ENCODE measurements around the gene ROR2.
"Not testable (repeated sequence)": the region's sequence is repeated elsewhere in the genome, so short reads cannot be mapped to it uniquely, and the experiment has no call there.

The ROR2 gene

DNA sequence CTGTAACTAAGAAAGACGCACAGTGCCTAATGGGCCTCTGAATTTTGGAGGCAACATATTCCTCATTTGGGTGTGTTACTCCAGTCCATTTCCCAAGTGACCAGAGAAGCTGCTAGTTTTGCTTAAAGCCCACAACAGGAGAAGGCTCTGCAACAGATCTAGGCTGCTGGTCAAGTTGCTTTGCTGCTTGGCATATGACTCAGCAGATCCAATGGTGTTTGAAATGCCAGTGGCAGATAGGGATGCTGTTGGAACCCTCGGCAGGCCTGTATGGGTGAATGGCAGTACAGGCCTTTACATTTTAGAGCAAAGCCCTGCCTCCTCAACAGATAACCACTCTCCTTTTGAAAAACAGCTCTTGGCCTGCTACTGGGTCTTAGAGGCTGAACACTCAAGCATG is 36.2 kb upstream of the ROR2 start:
- H2BK15ac ChIP-seq (replicated peaks; ENCODE audit: low read depth) = no peak overlapping the region
- H3K27me3 ChIP-seq (ENCODE audit: insufficient read depth, low read length, poor library complexity) = no peaks in the 10 kb centered on the region
- no peak overlapping the region for H4K8ac ChIP-seq (ENCODE audit: low read depth, low read length)
- H3K4me3 ChIP-seq (ENCODE audit: low read length) = no peak overlapping the region
- H2BK120ac ChIP-seq (ENCODE audit: low read depth, low read length) = no peak overlapping the region
- no peaks in the 10 kb centered on the region for H3K79me1 ChIP-seq (ENCODE audit: low read length)
- no peak for DNase-seq
- no peak overlapping the region for H3K23ac ChIP-seq (ENCODE audit: low read length)
- H3K56ac ChIP-seq (ENCODE audit: low read length) = no peak overlapping the region
- H3K9ac ChIP-seq (ENCODE audit: low read length) = no peak overlapping the region
- no peak overlapping the region for H2AK5ac ChIP-seq (ENCODE audit: low read length)
- H3K36me3 ChIP-seq (ENCODE audit: control insufficient read depth, insufficient read depth, low read length) = no peaks in the 10 kb centered on the region
- H3K27ac ChIP-seq (ENCODE audit: low read depth, low read length) = no peak overlapping the region
- WGBS (ENCODE audit: extremely low coverage, insufficient coverage, low lambda C conversion rate) = no CpG with 5 or more reads among the region's 2 CpGs
- no peak overlapping the region for H3K18ac ChIP-seq (ENCODE audit: low read length)
- no peak overlapping the region for H2BK5ac ChIP-seq (ENCODE audit: low read length)
- no peak overlapping the region for H3K4me2 ChIP-seq (ENCODE audit: low read length)
- no peak overlapping the region for H4K5ac ChIP-seq (ENCODE audit: low read length)
- no peak overlapping the region for H3K4ac ChIP-seq (ENCODE audit: low read depth, low read length)
- H3K79me2 ChIP-seq (ENCODE audit: control insufficient read depth, insufficient read depth, low read length) = no peaks in the 10 kb centered on the region
- H3K4me1 ChIP-seq (ENCODE audit: control insufficient read depth, low read depth, low read length) = no peaks in the 10 kb centered on the region

DNA sequence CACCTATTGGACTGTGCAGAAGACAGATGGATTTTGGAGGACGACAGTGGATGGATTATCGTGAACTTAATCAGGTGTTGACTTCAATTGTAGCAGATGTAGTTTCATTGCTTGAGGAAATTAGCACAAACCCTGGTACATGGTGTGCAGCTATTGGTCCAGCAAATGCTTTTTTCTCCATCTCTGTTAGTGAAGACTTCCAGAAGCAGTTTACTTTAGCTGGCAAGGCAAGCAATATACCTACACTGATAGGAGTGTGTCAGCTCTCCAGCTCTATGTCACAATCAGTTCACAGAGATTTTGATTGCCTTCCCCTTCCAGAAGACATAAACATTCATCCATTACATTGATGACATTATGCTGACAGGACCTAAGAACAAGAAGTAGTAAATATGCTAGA is 35.7 kb upstream of the ROR2 start:
- Histone ChIP-seq H2BK120ac (ENCODE audit: low read depth, low read length) (no peak overlapping the region), H3K4me1 (ENCODE audit: control insufficient read depth, low read depth, low read length) (no peaks in the 10 kb centered on the region), H3K4ac (ENCODE audit: low read depth, low read length) (no peak overlapping the region)

GRCh38 chr9:91978740-91979414 is 28.8 kb upstream of the ROR2 start:
- no peak overlapping the region for H4K8ac ChIP-seq (ENCODE audit: low read depth, low read length)
- DNase-seq = peak; percentile 84

More for the DNA sequence above, 35.7 kb upstream of the ROR2 start:
- no peak overlapping the region for H3K18ac ChIP-seq (ENCODE audit: low read length)
- no peaks in the 10 kb centered on the region for H3K27me3 ChIP-seq (ENCODE audit: insufficient read depth, low read length, poor library complexity)
- no peak overlapping the region for H2BK5ac ChIP-seq (ENCODE audit: low read length)
- H2BK15ac ChIP-seq (replicated peaks; ENCODE audit: low read depth) = no peak overlapping the region
- no peaks in the 10 kb centered on the region for H3K79me2 ChIP-seq (ENCODE audit: control insufficient read depth, insufficient read depth, low read length)
- H3K9ac ChIP-seq (ENCODE audit: low read length) = no peak overlapping the region
- no peak for DNase-seq
- H3K56ac ChIP-seq (ENCODE audit: low read length) = no peak overlapping the region
- no peak overlapping the region for H3K23ac ChIP-seq (ENCODE audit: low read length)
- H3K27ac ChIP-seq (ENCODE audit: low read depth, low read length) = no peak overlapping the region
- no peak overlapping the region for H4K5ac ChIP-seq (ENCODE audit: low read length)
- no peak overlapping the region for H3K4me2 ChIP-seq (ENCODE audit: low read length)
- no peak overlapping the region for H2AK5ac ChIP-seq (ENCODE audit: low read length)
- no peak overlapping the region for H3K4me3 ChIP-seq (ENCODE audit: low read length)
- no CpG with 5 or more reads among the region's 2 CpGs for WGBS (ENCODE audit: extremely low coverage, insufficient coverage, low lambda C conversion rate)
- H3K36me3 ChIP-seq (ENCODE audit: control insufficient read depth, insufficient read depth, low read length) = no peaks in the 10 kb centered on the region
- H4K8ac ChIP-seq (ENCODE audit: low read depth, low read length) = no peak overlapping the region
- H3K79me1 ChIP-seq (ENCODE audit: low read length) = no peaks in the 10 kb centered on the region

DNA sequence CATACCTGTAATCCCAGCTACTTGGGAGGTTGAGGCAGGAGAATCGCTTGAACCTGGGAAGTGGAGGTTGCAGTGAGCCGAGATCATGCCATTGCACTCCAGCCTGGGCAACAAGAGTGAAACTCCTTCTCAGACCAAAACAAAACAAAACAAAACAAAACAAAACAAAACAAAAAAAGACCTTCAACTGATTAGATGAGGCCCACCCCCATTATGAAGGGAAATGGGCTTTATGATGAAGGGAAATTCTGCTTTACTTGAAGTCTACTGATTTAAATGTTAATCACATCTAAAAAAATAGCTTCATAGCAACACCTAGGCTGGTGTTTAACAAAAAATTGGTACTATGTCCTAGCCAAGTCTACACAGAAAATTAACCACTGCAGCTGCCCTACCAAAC is 25.2 kb upstream of the ROR2 start:
- DNase-seq; H2BK5ac ChIP-seq (ENCODE audit: low read length); H3K36me3 ChIP-seq (ENCODE audit: control insufficient read depth, insufficient read depth, low read length); H3K79me2 ChIP-seq (ENCODE audit: control insufficient read depth, insufficient read depth, low read length); H4K5ac ChIP-seq (ENCODE audit: low read length); H3K18ac ChIP-seq (ENCODE audit: low read length); H2BK15ac ChIP-seq (replicated peaks; ENCODE audit: low read depth); H2AK5ac ChIP-seq (ENCODE audit: low read length); H3K4me3 ChIP-seq (ENCODE audit: low read length); H4K8ac ChIP-seq (ENCODE audit: low read depth, low read length); H3K4me2 ChIP-seq (ENCODE audit: low read length); H3K27ac ChIP-seq (ENCODE audit: low read depth, low read length); H3K56ac ChIP-seq (ENCODE audit: low read length); H3K4ac ChIP-seq (ENCODE audit: low read depth, low read length); H2BK120ac ChIP-seq (ENCODE audit: low read depth, low read length); H3K23ac ChIP-seq (ENCODE audit: low read length); H3K27me3 ChIP-seq (ENCODE audit: insufficient read depth, low read length, poor library complexity); H3K9ac ChIP-seq (ENCODE audit: low read length); H3K4me1 ChIP-seq (ENCODE audit: control insufficient read depth, low read depth, low read length); H3K79me1 ChIP-seq (ENCODE audit: low read length): not testable (repeated sequence)
- no CpG with 5 or more reads among the region's 2 CpGs for WGBS (ENCODE audit: extremely low coverage, insufficient coverage, low lambda C conversion rate)

More at GRCh38 chr9:91978740-91979414, 28.8 kb upstream of the ROR2 start:
- no peak overlapping the region for H3K4me2 ChIP-seq (ENCODE audit: low read length)
- no peaks in the 10 kb centered on the region for H3K79me2 ChIP-seq (ENCODE audit: control insufficient read depth, insufficient read depth, low read length)
- no peak overlapping the region for H3K4me3 ChIP-seq (ENCODE audit: low read length)
- no peaks in the 10 kb centered on the region for H3K36me3 ChIP-seq (ENCODE audit: control insufficient read depth, insufficient read depth, low read length)
- no peak overlapping the region for H3K4ac ChIP-seq (ENCODE audit: low read depth, low read length)
- no peak overlapping the region for H4K5ac ChIP-seq (ENCODE audit: low read length)
- WGBS (ENCODE audit: extremely low coverage, insufficient coverage, low lambda C conversion rate) = no CpG with 5 or more reads among the region's 6 CpGs
- H3K56ac ChIP-seq (ENCODE audit: low read length) = no peak overlapping the region
- no peak overlapping the region for H3K23ac ChIP-seq (ENCODE audit: low read length)
- no peak overlapping the region for H2AK5ac ChIP-seq (ENCODE audit: low read length)
- no peak overlapping the region for H3K9ac ChIP-seq (ENCODE audit: low read length)
- no peak overlapping the region for H3K18ac ChIP-seq (ENCODE audit: low read length)
- no peak overlapping the region for H2BK5ac ChIP-seq (ENCODE audit: low read length)
- no peak overlapping the region for H2BK15ac ChIP-seq (replicated peaks; ENCODE audit: low read depth)
- no peaks in the 10 kb centered on the region for H3K79me1 ChIP-seq (ENCODE audit: low read length)
- no peaks in the 10 kb centered on the region for H3K27me3 ChIP-seq (ENCODE audit: insufficient read depth, low read length, poor library complexity)
- no peaks in the 10 kb centered on the region for H3K4me1 ChIP-seq (ENCODE audit: control insufficient read depth, low read depth, low read length)
- no peak overlapping the region for H3K27ac ChIP-seq (ENCODE audit: low read depth, low read length)
- no peak overlapping the region for H2BK120ac ChIP-seq (ENCODE audit: low read depth, low read length)

- Histone ChIP-seq H4K5ac (ENCODE audit: low read length) (no peak overlapping the region), H3K27ac (ENCODE audit: low read depth, low read length) (no peak overlapping the region), H3K9ac (ENCODE audit: low read length) (no peak overlapping the region), H4K8ac (ENCODE audit: low read depth, low read length) (no peak overlapping the region), H3K18ac (ENCODE audit: low read length) (no peak overlapping the region), H3K27me3 (ENCODE audit: insufficient read depth, low read length, poor library complexity) (no peaks in the 10 kb centered on the region), H3K4me3 (ENCODE audit: low read length) (no peak overlapping the region), H2BK120ac (ENCODE audit: low read depth, low read length) (no peak overlapping the region), H3K79me2 (ENCODE audit: control insufficient read depth, insufficient read depth, low read length) (no peaks in the 10 kb centered on the region), H3K4ac (ENCODE audit: low read depth, low read length) (no peak overlapping the region), H2AK5ac (ENCODE audit: low read length) (no peak overlapping the region), H3K4me2 (ENCODE audit: low read length) (no peak overlapping the region), H3K36me3 (ENCODE audit: control insufficient read depth, insufficient read depth, low read length) (no peaks in the 10 kb centered on the region), H3K23ac (ENCODE audit: low read length) (no peak overlapping the region), H3K4me1 (ENCODE audit: control insufficient read depth, low read depth, low read length) (no peaks in the 10 kb centered on the region), H3K56ac (ENCODE audit: low read length) (no peak overlapping the region), H2BK15ac (replicated peaks; ENCODE audit: low read depth) (no peak overlapping the region), H3K79me1 (ENCODE audit: low read length) (no peaks in the 10 kb centered on the region), H2BK5ac (ENCODE audit: low read length) (no peak overlapping the region)
- WGBS (ENCODE audit: extremely low coverage, insufficient coverage, low lambda C conversion rate) = no CpG with 5 or more reads among the region's 2 CpGs
- no peak for DNase-seq
Measured at GRCh38 chr9:91972711-91973110, 22.7 kb upstream of the ROR2 start.

DNA sequence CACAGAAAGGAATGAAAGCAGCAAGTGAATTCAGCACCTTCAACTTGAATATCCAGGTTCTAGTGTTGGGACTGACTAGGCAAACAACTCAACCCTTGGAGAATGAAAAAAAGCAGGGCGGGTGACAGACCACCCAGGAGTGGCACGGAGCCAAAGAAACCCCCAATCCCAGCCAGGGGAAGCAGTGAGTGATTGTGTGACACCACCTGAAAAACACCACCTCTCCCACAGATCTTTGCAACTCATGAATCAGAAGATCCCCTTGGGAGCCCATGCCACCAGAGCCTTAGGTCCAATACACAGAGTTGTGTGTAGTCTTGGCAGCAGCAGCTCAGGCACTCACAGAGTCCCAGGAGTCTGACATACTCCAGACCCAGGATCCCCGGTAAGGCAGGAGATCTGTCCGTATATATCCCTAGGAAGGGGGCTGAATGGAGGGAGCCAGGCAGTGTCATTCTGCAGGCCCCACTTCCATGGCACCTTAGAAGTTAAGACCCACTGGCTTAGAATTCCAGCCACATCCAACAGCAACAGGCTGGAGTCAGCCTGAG is 22.1 kb upstream of the ROR2 start:
- no peaks in the 10 kb centered on the region for H3K79me1 ChIP-seq (ENCODE audit: low read length)
- H4K5ac ChIP-seq (ENCODE audit: low read length) = no peak overlapping the region
- H3K56ac ChIP-seq (ENCODE audit: low read length) = no peak overlapping the region
- no peak overlapping the region for H2BK15ac ChIP-seq (replicated peaks; ENCODE audit: low read depth)
- H3K79me2 ChIP-seq (ENCODE audit: control insufficient read depth, insufficient read depth, low read length) = no peaks in the 10 kb centered on the region
- no peaks in the 10 kb centered on the region for H3K36me3 ChIP-seq (ENCODE audit: control insufficient read depth, insufficient read depth, low read length)
- no peak overlapping the region for H4K8ac ChIP-seq (ENCODE audit: low read depth, low read length)
- no peak for DNase-seq
- no peak overlapping the region for H3K18ac ChIP-seq (ENCODE audit: low read length)
- no peaks in the 10 kb centered on the region for H3K27me3 ChIP-seq (ENCODE audit: insufficient read depth, low read length, poor library complexity)
- H2BK120ac ChIP-seq (ENCODE audit: low read depth, low read length) = no peak overlapping the region
- H3K27ac ChIP-seq (ENCODE audit: low read depth, low read length) = no peak overlapping the region
- no peak overlapping the region for H3K23ac ChIP-seq (ENCODE audit: low read length)
- no CpG with 5 or more reads among the region's 4 CpGs for WGBS (ENCODE audit: extremely low coverage, insufficient coverage, low lambda C conversion rate)
- no peak overlapping the region for H2BK5ac ChIP-seq (ENCODE audit: low read length)
- no peak overlapping the region for H2AK5ac ChIP-seq (ENCODE audit: low read length)
- no peaks in the 10 kb centered on the region for H3K4me1 ChIP-seq (ENCODE audit: control insufficient read depth, low read depth, low read length)
- no peak overlapping the region for H3K9ac ChIP-seq (ENCODE audit: low read length)
- no peak overlapping the region for H3K4me2 ChIP-seq (ENCODE audit: low read length)
- H3K4ac ChIP-seq (ENCODE audit: low read depth, low read length) = no peak overlapping the region
- no peak overlapping the region for H3K4me3 ChIP-seq (ENCODE audit: low read length)

Data from mesendoderm (in vitro differentiated cells).